Colonic mucosa (tissue), 4 donors: ENCODE measurements around the gene KCNA5. TPM values are rescaled to one million over a fixed set of nuclear protein-coding genes. Genes with fewer than 3 reads are reported as not detected.

Experiments used
- DNase-seq: peaks from one replicate; pipeline ENCODE4 v3.0.0-alpha.2; 2020
- H3K27ac ChIP-seq: fragments of 200-600 bp; one replicate; pipeline ENCODE4 v1.8.0; 2021
- H3K27me3 ChIP-seq: fragments of 200-600 bp; one replicate; pipeline ENCODE4 v1.8.0; 2021
- H3K36me3 ChIP-seq: fragments of 200-600 bp; one replicate; pipeline ENCODE4 v1.8.0; 2021
- H3K4me1 ChIP-seq: fragments of 200-600 bp; one replicate; pipeline ENCODE4 v1.8.0; 2021; ENCODE audit warnings: mild to moderate bottlenecking
- H3K4me3 ChIP-seq: fragments of 200-600 bp; one replicate; pipeline ENCODE4 v1.8.0; 2021
- H3K9ac ChIP-seq, 2 donors: one replicate each; pipeline ENCODE4 v1.7.0; 2013; ENCODE audit warnings: control low read depth in 2 of 2, low read depth in 2 of 2, low read length in 2 of 2
- H3K9me3 ChIP-seq: fragments of 200-600 bp; one replicate; pipeline ENCODE4 v1.8.0; 2021
- intact Hi-C: fragments of 100-400 bp; cut with DNase I; formaldehyde crosslinking; loops from one replicate; pipeline ENCODE4 v1.14.1; 2022
- total RNA-seq, 2 donors: library from RNA; stranded (reverse); fragmentation: NEBNext Ultra II Directional in 1 of 2; extraction: Animal tissue kit (Norgen Biotek cat#: 25700) in 1 of 2; gene quantifications; one replicate each; pipeline ENCODE4 v1.2.1, GENCODE V29; 2021
- TF ChIP-seq, protein P1 (sequence below): fragments of 200-600 bp; IDR thresholded peaks from one replicate; pipeline ENCODE4 v1.8.0; 2022; ENCODE audit warnings: antibody characterized with exemption, mild to moderate bottlenecking
- donor health status: healthy.
- donor health status: DM: no; HTN: no; CAD: no.
- donor health status: DM: no; HTN: no; CAD: no.

KCNA5 gene
- total RNA-seq, 2 donors from 2014 or later = 0.11 TPM; not detected in 1

- Histone ChIP-seq H3K9ac (no peak overlapping the region), H3K27me3 (no peaks in the 10 kb centered on the region), H3K9me3 (no peaks in the 10 kb centered on the region), H3K36me3 (no peaks in the 10 kb centered on the region), H3K4me3 (no peak overlapping the region), H3K4me1 (no peaks in the 10 kb centered on the region), H3K27ac (no peak overlapping the region)
- intact Hi-C loops = no loop called here
- DNase-seq = no peak
- TF ChIP-seq, protein P1, sequence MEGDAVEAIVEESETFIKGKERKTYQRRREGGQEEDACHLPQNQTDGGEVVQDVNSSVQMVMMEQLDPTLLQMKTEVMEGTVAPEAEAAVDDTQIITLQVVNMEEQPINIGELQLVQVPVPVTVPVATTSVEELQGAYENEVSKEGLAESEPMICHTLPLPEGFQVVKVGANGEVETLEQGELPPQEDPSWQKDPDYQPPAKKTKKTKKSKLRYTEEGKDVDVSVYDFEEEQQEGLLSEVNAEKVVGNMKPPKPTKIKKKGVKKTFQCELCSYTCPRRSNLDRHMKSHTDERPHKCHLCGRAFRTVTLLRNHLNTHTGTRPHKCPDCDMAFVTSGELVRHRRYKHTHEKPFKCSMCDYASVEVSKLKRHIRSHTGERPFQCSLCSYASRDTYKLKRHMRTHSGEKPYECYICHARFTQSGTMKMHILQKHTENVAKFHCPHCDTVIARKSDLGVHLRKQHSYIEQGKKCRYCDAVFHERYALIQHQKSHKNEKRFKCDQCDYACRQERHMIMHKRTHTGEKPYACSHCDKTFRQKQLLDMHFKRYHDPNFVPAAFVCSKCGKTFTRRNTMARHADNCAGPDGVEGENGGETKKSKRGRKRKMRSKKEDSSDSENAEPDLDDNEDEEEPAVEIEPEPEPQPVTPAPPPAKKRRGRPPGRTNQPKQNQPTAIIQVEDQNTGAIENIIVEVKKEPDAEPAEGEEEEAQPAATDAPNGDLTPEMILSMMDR = no peak
Measured at GRCh38 chr12:5018677-5019076, 25.0 kb upstream of the KCNA5 start.

DNA sequence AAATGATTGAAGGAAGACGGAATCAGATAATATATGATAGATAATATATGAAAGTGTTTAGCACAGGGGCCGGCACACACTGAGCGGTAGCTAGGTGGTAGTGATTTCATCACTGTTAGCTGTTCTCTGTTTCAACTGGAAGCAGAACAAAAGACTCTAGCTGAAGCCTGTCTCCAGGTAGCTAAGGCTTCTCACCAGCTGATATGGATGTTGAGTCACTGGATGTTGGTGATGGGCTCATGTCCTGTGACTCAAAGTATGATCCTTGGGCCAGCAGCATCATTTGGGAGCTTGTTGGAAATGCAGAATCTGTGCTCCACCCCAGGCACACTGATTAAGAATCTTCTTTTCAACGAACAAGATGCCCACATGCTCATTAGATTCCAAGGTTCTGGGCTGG, 21.7 kb upstream of the KCNA5 start:
- H3K9me3 ChIP-seq = no peaks in the 10 kb centered on the region
- H3K27me3 ChIP-seq = no peaks in the 10 kb centered on the region
- no peak overlapping the region for H3K4me3 ChIP-seq
- no peaks in the 10 kb centered on the region for H3K36me3 ChIP-seq
- intact Hi-C loops = loop anchor here (2.0 to 5.0 kb wide), 2 partner anchors 63 to 420 kb away; no protein-coding TSS in a partner anchor
- TF ChIP-seq, protein P1 = no peak
- no peaks in the 10 kb centered on the region for H3K4me1 ChIP-seq
- no peak for DNase-seq
- H3K9ac ChIP-seq = no peak overlapping the region
- H3K27ac ChIP-seq = no peak overlapping the region

DNA sequence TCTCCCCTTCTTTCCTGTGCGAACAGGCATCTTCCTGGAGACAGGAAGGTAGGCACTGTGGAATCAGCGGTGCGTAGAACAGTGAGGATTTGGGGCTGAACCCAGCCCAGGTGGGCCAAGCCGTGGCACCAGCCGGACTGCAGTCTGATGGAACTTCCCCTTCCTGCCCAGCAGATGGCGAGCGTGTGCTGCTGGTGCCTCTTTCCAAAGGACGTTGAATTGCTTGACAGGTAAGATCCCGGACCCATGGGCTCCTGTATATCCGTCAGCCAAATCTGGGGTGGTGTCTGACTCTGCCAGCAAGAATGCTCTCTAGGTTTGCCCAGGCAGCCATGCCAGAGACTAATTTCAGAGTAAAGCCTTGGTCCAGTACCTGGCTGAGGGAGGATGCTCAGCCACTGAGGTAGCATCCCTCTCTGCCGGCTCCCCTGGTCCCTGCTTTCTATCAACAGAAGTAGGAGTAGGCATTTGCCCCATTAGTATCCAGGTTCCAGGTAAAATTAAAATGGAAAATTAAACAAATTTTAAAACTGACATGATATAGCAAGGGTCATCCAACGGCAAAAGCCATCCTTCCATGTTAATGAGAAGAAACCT, 21.1 kb upstream of the KCNA5 start:
- DNase-seq = peak; percentile 22
- Histone ChIP-seq H3K27me3 (no peaks in the 10 kb centered on the region), H3K9ac (no peak overlapping the region), H3K4me3 (no peak overlapping the region), H3K4me1 (no peaks in the 10 kb centered on the region), H3K36me3 (no peaks in the 10 kb centered on the region), H3K9me3 (no peaks in the 10 kb centered on the region), H3K27ac (no peak overlapping the region)
- TF ChIP-seq, protein P1 = peak; percentile 84
- intact Hi-C loops = loop anchor here (2.0 to 5.0 kb wide), 2 partner anchors 62 to 420 kb away; no protein-coding TSS in a partner anchor

GRCh38 chr12:5023842-5024241, 19.8 kb upstream of the KCNA5 start:
- TF ChIP-seq, protein P1 = no peak
- Histone ChIP-seq H3K4me3 (no peak overlapping the region), H3K27ac (no peak overlapping the region), H3K36me3 (no peaks in the 10 kb centered on the region), H3K4me1 (no peaks in the 10 kb centered on the region), H3K9ac (no peak overlapping the region), H3K27me3 (no peaks in the 10 kb centered on the region), H3K9me3 (no peaks in the 10 kb centered on the region)
- DNase-seq = no peak
- intact Hi-C loops = loop anchor here (2.0 to 5.0 kb wide), 2 partner anchors 61 to 418 kb away; no protein-coding TSS in a partner anchor

DNA sequence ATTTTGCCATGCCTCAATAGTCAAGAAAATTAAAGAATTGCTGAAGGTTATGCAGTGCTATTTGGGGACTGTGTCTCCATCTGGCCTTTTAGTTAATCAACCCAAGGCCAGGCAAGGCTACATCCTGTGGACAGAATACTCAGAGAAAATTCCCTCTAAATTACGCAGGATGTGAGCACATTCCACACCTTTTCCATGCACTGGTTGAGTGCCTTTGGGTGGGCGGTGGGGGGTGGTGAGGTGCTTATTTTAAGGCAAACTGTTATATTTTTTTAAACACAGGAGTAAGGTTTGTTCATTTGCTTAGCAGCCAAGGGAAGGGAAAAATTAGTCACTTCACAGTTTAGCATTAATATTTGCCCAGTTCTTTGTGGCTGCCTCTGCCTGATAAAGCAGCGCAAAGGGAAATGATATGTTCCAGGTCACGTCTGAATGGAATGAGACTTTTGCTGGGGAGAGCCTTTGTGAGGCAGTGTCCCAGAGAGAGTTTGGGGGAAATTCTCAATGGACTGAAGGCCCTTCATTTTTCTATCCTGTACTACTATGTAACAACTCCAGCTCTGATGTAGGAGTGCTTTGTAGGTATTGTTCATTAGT, 17.2 kb upstream of the KCNA5 start:
- no peak overlapping the region for H3K9ac ChIP-seq
- no peak overlapping the region for H3K4me3 ChIP-seq
- H3K27ac ChIP-seq = no peak overlapping the region
- no peaks in the 10 kb centered on the region for H3K4me1 ChIP-seq
- intact Hi-C loops = no loop called here
- TF ChIP-seq, protein P1 = no peak
- no peaks in the 10 kb centered on the region for H3K36me3 ChIP-seq
- no peaks in the 10 kb centered on the region for H3K9me3 ChIP-seq
- no peak for DNase-seq
- no peaks in the 10 kb centered on the region for H3K27me3 ChIP-seq
